SK-N-SH (cell line): ENCODE measurements around the gene C19orf67.

ENCODE experiments used
- CTCF ChIP-seq: fragments of 200-600 bp; sonication (generic); IDR thresholded peaks from 2 replicates; pipeline ENCODE4 v1.6.1; 2017; ENCODE audit warnings: antibody characterized with exemption, mild to moderate bottlenecking, moderate library complexity
- TAF1 ChIP-seq: IDR thresholded peaks from 2 replicates; pipeline ENCODE4 v1.6.1; 2012; ENCODE audit warnings: low read depth, mild to moderate bottlenecking, low read length, moderate library complexity, borderline replicate concordance

- TF ChIP-seq CTCF = no peak
- no peak for TF ChIP-seq TAF1
Measured at GRCh38 chr19:14056741-14057356, 28.7 kb downstream of the C19orf67 start.
